Mucosa of rectum (tissue), 2 donors: ENCODE results near the gene MLX.

Experiments used
- H3K27ac ChIP-seq, 2 donors: one replicate each; pipeline ENCODE4 v1.7.0; 2013; ENCODE audit warnings: inconsistent platforms in 2 of 2, low read depth in 2 of 2, low read length in 2 of 2
- H3K27me3 ChIP-seq, 2 donors: one replicate each; pipeline ENCODE4 v1.7.0; 2013; ENCODE audit warnings: low read length in 2 of 2; ENCODE audit not compliant: control insufficient read depth in 2 of 2, insufficient read depth in 2 of 2
- H3K36me3 ChIP-seq, 2 donors: one replicate each; pipeline ENCODE4 v1.7.0; 2013; ENCODE audit warnings: low read length in 2 of 2; ENCODE audit not compliant: control insufficient read depth in 2 of 2, insufficient read depth in 2 of 2
- H3K4me1 ChIP-seq, 2 donors: one replicate each; pipeline ENCODE4 v1.7.0; 2013; ENCODE audit warnings: low read length in 2 of 2, mild to moderate bottlenecking in 1 of 2; ENCODE audit not compliant: control insufficient read depth in 2 of 2, insufficient read depth in 2 of 2
- H3K4me3 ChIP-seq, 2 donors: one replicate each; pipeline ENCODE4 v1.7.0; 2013; ENCODE audit warnings: low read length in 2 of 2
- H3K9ac ChIP-seq, 2 donors: one replicate each; pipeline ENCODE4 v1.7.0; 2013; ENCODE audit warnings: low read length in 2 of 2, low read depth in 1 of 2, mild to moderate bottlenecking in 1 of 2
- H3K9me3 ChIP-seq, 2 donors: one replicate each; pipeline ENCODE4 v1.7.0; 2013; ENCODE audit warnings: low read length in 2 of 2; ENCODE audit not compliant: control insufficient read depth in 2 of 2
- donor health status: healthy.
- donor health status: Normal muscosa, but diverticular disease.

The MLX gene

DNA sequence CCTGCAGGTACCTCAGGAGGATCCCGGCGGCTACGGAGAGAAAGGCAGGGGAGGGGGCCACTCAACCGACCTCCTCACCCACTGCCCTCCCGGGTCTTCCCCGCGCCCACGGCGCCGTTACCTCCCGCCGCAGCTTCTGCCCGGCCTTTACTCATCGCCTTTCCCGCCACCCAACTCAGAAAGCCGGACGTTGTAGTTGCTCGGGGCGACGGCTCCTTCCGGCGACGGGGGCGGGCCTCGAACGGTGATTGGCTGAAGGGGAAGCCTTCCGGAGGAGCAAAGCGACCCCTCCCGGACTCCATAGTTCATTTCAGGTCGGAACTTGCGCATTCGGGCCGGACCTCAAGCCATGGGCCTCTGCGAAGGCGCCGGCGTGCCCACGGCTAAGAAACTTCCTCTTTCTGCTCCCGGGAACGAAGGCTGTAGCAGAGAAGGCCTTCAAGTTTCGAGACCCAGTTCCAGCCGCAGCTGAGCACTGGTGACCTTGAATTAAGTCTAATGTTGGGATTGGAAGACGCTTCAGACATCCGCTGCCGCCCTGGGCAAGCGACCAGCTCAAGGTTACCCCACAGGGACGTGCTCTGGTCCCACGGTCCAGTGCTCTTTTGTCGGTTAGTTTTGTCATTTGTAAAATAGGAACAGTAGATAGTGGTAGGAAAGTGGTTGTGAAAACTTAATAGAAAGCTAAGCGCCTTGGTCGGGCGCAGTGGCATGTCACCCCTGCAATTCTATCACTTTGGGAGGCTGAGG lies 10.8 kb downstream of the MLX start, which contains the start of gene PSMC3IP:
Gene PSMC3IP, minus strand, starts transcription at position 198 of the 750 bp plus-strand sequence. Its CDS starts 43 bp downstream, at position 155.
- Histone ChIP-seq H3K36me3 (peaks cover 40 to 41% of the 10 kb centered on the region in 2 donors), H3K27me3 (no peaks in the 10 kb centered on the region), H3K9me3 (no peaks in the 10 kb centered on the region), H3K9ac (peak within 1 kb of the TSS; percentile 80 to 94), H3K27ac (peak within 1 kb of the TSS; percentile 87 to 93), H3K4me3 (peak within 1 kb of the TSS; percentile 83 to 97), H3K4me1 (peaks cover 14 to 19% of the 10 kb centered on the region in 2 donors)

DNA sequence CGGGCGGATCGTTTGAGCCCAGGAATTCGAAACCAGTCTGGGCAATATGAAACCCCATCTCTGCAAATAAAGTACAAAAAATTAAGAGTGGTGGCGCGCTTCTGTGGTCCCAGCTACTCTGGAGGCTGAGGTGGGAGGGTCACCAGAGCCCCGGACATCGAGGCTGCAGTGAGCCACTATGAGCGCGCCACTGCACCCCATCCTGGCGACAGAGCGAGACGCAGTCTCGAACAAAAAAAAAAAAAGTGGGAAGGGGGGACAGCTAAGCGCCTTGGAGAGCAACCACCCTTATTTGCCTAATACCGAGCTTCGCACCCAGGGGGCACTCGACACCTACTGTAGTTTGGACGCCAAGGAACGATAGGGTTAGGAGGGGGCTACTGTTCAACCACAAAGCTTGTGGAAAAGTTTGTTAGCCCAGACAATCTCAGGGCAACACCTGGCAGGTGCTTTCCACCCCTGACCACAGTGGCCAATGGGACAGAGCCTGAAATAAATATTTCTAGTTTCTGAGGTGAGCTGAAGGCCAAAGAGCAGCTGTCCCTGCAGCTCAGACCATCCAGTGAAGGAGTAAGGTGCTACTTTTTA lies 11.5 kb downstream of the MLX start:
- H3K9ac ChIP-seq = peak overlapping the region; percentile 80 to 94
- peak overlapping the region; percentile 87 to 93 for H3K27ac ChIP-seq
- H3K9me3 ChIP-seq = no peaks in the 10 kb centered on the region
- peaks cover 40 to 41% of the 10 kb centered on the region in 2 donors for H3K36me3 ChIP-seq
- H3K4me1 ChIP-seq = peaks cover 14 to 19% of the 10 kb centered on the region in 2 donors
- H3K4me3 ChIP-seq = peak overlapping the region; percentile 83 to 97
- H3K27me3 ChIP-seq = no peaks in the 10 kb centered on the region

DNA sequence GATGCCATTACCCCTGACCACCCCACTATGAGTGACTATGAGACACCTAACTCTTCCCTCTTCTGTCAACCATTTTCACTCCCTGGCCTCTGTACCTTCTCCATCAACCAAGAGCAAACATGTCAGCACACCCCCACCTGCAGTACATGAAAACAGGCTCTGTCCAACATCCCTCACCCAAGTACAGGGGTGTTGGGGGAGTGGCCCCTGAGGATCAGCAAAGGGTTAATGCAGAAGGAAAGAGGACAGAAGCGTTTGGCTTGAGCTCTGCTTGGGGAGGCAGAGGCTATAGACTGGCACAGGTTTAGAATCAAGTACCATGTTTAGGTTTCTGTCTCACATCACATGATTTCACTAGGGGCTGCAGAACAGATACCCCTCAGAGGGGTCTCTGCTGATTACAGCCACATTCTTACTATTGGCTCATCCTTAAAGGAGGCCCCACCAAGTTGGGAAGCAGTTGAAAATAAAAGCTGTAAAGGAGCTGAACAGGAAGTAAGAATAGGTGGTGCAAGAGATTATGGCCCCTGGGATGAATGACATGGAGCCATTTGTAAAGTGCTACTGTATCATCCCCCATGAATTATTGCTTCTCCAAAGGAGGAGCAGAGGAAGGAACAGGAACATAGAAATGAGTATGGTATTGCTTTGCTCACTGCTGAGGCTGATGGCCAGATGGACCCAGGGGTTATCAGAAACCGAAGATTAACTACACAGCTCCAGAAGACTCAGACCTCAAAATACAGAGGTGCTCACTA lies 13.1 kb downstream of the MLX start:
- Histone ChIP-seq H3K4me3 (no peak overlapping the region), H3K4me1 (peaks cover 14 to 19% of the 10 kb centered on the region in 2 donors), H3K36me3 (peaks cover 35 to 43% of the 10 kb centered on the region in 2 donors), H3K9me3 (no peaks in the 10 kb centered on the region), H3K27ac (no peak overlapping the region), H3K27me3 (no peaks in the 10 kb centered on the region), H3K9ac (no peak overlapping the region)

DNA sequence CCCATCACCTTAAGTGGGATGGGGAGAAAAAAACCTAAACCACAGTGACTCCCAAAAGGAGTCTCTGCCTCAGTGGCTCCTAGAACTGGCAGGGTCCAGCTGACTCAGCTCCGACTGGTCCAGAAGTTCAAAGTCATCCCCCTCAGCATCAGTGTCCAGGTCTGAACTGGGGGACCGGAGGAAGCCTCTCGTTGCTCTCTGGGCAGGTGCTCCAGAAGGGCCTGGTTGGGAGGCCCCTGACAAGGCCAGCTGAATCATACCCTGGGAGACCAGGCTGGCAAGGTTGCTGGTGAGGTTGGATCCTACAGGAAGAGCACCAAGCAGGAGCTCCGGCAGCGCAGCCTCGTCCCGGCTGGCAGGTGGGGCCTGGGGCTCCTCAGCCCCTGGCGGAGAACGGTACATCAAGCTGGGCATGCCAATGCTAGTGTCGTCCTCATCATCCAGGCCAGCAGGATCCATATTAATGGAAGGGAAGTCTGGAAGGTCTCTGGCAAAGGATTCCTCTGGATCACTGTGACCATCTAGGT lies 14.9 kb downstream of the MLX start:
- Histone ChIP-seq H3K9me3 (no peaks in the 10 kb centered on the region), H3K36me3 (peaks cover 53 to 57% of the 10 kb centered on the region in 2 donors)

DNA sequence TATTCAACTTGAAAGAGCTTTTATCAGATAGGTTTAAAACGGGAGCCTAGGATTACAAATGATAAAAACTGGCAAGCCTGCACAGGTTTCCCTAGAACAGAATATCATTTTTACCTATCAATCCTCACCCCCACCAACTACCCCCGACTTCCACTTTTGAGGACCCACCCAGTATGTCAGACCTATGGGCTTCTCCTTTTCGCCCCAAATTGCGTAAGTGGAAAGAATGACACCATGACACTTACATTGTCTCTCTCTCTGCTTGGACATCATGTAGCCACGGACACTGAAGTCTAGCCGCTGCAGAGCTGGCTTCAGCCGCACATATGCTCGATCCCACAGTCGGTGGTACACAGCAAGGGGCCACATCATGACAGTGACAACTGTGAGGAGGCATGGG lies 18.0 kb downstream of the MLX start:
- H3K27ac ChIP-seq = no peak overlapping the region
- H3K4me3 ChIP-seq = no peak overlapping the region
- H3K36me3 ChIP-seq = peaks cover 63 to 80% of the 10 kb centered on the region in 2 donors
- no peaks in the 10 kb centered on the region for H3K27me3 ChIP-seq
- H3K4me1 ChIP-seq = peaks cover 3 to 5% of the 10 kb centered on the region in 2 donors
- H3K9me3 ChIP-seq = no peaks in the 10 kb centered on the region
- H3K9ac ChIP-seq = no peak overlapping the region

More for the DNA sequence above, 14.9 kb downstream of the MLX start:
- Histone ChIP-seq H3K4me3 (no peak overlapping the region), H3K4me1 (peaks cover 13 to 16% of the 10 kb centered on the region in 2 donors), H3K9ac (no peak overlapping the region), H3K27me3 (no peaks in the 10 kb centered on the region), H3K27ac (no peak overlapping the region)

DNA sequence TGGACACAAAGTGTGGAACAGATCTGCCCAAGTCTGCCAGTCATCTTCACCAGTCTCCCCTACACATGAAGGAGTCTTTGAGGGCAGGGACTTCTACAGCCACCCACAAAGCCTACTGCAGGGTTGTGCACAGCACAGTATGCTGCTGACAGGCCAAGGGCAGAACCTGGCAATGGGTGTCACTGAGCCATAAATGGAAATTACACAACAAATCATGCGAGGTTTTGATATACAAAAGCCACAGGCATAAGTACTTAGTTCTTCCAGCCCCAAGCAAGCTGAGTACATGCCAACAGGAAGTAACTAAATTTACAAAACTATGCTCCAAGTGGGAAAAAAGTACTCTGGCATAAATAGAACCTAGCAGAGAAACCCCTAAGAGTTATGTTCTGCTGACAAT lies 18.5 kb downstream of the MLX start:
- H3K36me3 ChIP-seq = peaks cover 59 to 82% of the 10 kb centered on the region in 2 donors
- H3K4me3 ChIP-seq = no peak overlapping the region
- no peaks in the 10 kb centered on the region for H3K9me3 ChIP-seq
- no peaks in the 10 kb centered on the region for H3K27me3 ChIP-seq
- H3K4me1 ChIP-seq = peaks cover 0 to 5% of the 10 kb centered on the region in 2 donors
- H3K27ac ChIP-seq = no peak overlapping the region
- no peak overlapping the region for H3K9ac ChIP-seq

DNA sequence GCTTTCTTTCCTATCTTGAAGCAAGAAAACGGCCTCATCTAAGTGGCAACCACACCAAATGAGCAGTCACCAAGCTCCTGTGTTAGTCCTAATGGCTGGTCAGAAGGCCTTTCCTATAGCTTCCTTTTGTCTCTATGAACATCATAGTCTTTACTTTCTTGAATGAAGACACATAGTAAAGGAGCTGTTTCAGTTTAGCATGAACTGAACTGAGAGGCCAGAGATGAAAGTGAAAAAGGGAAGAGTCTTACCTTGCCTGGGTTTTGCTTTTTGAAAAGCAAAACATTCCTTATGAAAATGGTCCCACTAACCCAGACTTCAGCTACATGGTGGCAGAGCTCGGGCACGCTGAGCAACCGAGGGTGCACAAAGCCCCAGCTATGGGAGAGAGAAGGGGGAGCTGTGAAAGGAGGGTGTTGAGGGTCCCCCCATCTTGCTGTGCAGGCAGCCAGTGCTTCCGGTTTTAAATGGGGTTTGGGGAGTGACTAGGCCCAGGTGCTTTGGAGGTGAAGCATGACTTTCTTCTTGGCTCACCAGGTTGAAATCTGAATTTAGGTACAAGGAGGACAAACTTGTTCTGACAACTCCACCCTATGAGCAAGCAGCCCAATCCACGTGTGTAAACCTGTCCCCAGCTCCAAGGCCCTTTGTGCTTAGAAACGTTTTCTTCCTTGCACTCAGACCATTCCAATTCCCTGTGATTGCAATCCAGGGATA lies 19.8 kb downstream of the MLX start:
- H3K4me1 ChIP-seq = peaks cover 0 to 5% of the 10 kb centered on the region in 2 donors
- no peaks in the 10 kb centered on the region for H3K27me3 ChIP-seq
- no peak overlapping the region for H3K27ac ChIP-seq
- H3K4me3 ChIP-seq = no peak overlapping the region
- peaks cover 62 to 87% of the 10 kb centered on the region in 2 donors for H3K36me3 ChIP-seq
- no peaks in the 10 kb centered on the region for H3K9me3 ChIP-seq
- H3K9ac ChIP-seq = no peak overlapping the region

DNA sequence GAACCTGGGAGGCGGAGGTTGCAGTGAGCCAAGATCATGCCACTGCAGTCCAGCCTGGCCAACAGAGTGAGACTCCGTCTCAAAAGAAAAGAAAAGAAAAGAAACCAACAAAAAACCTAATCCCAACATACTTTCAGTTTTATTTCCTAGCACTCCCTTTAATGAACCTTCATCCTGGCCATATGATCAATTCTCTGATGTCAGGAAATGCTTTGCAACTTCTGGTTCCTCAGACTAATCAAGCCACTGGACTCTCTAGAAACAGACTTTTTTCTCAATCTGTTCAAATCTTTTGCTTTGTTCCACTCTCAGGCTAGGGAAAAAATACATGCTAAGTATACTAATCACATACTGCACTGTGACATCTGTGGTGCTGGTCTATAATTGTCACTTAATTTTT lies 24.0 kb downstream of the MLX start:
- H3K9me3 ChIP-seq = no peaks in the 10 kb centered on the region
- H3K4me3 ChIP-seq = no peak overlapping the region
- no peaks in the 10 kb centered on the region for H3K27me3 ChIP-seq
- H3K27ac ChIP-seq = no peak overlapping the region
- H3K9ac ChIP-seq = no peak overlapping the region
- H3K4me1 ChIP-seq = no peaks in the 10 kb centered on the region
- H3K36me3 ChIP-seq = peaks cover 31 to 59% of the 10 kb centered on the region in 2 donors

DNA sequence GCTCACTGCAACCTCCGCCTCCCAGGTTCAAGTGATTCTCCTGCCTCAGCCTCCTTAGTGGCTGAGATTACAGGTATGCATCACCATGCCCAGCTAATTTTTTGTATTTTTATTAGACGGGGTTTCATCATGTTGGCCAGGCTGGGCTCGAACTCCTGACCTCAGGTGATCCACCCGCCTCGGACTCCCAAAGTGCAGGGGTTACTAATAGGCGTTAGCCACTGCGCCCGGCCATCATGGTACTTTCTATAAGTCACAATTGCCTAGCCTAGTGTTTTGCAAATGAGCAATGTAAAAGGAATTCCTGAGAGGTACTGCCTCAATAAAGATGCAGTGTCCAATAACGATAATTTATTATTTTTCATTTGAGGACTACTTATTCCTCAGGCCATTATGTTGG lies 24.5 kb downstream of the MLX start:
- Histone ChIP-seq H3K4me3 (no peak overlapping the region), H3K27me3 (no peaks in the 10 kb centered on the region), H3K9me3 (no peaks in the 10 kb centered on the region), H3K4me1 (no peaks in the 10 kb centered on the region), H3K36me3 (peaks cover 26 to 54% of the 10 kb centered on the region in 2 donors), H3K27ac (no peak overlapping the region), H3K9ac (no peak overlapping the region)
